Measurements from ENCODE around the gene IL11. TPM values are rescaled to one million over a fixed set of nuclear protein-coding genes. Genes with fewer than 3 reads are reported as not detected.

The IL11 gene
- total and polyA plus RNA-seq, 2 of the 13 experiments (the other 11 are each of a cell fraction or from before 2014, with no cell fraction given), result 2.5 to 2.9 TPM

DNA sequence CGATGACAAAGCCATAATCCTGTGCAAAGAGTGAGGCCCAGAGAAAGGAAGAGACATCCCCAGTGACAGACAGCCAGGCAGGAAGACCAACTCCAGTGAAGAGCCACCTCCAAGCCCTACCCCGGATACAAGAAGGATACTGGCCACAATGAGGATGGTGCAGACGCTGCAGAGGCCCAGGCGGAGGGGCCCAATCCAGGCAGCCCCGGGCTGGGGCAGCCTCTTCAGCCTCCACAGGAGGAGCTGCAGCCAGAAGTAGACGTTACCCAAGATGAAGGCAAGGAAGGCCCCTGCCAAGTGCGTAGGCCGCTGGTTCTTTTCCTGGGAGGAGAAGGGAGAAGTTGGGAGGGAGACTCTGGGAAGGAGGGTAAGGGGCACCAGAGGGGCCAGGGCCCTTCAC is 53.6 kb downstream of the IL11 start:
- ATAC-seq (no peak), FAIRE-seq (no peak), DNase-seq (ENCODE audit: low spot score) (no peak)
- no peaks in the 10 kb centered on the region for H4K20me1 ChIP-seq (ENCODE audit: insufficient read depth, low read length)
- no peaks in the 10 kb centered on the region; a peak in 1 of 5 replicates for H3K27me3 ChIP-seq (ENCODE audit: control insufficient read depth in 1 of 2, insufficient read depth in 2 of 2, low read length in 2 of 2)
- H3K27ac ChIP-seq (ENCODE audit: extremely low read length, insufficient read depth, low read length), result no peak overlapping the region
- intact Hi-C loops (cut with micrococcal nuclease; ENCODE audit: unreplicated experiment), result no loop called here
- TF ChIP-seq ZBTB42 (CRISPR knock-in tag; IDR thresholded peaks at IDR 0.05) (no peak), HOXA3 (CRISPR knock-in tag; IDR thresholded peaks at IDR 0.05) (no peak), GTF2F1 (IDR thresholded peaks at IDR 0.05; ENCODE audit: low read length) (no peak)
- TF ChIP-seq, protein P1, sequence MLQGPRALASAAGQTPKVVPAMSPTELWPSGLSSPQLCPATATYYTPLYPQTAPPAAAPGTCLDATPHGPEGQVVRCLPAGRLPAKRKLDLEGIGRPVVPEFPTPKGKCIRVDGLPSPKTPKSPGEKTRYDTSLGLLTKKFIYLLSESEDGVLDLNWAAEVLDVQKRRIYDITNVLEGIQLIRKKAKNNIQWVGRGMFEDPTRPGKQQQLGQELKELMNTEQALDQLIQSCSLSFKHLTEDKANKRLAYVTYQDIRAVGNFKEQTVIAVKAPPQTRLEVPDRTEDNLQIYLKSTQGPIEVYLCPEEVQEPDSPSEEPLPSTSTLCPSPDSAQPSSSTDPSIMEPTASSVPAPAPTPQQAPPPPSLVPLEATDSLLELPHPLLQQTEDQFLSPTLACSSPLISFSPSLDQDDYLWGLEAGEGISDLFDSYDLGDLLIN (CRISPR knock-in tag; IDR thresholded peaks at IDR 0.05; ENCODE audit: borderline replicate concordance), result no peak
- BruUV-seq (replicated peaks), result no TSS peak
- no peak overlapping the region for H3K4me3 ChIP-seq (replicated peaks in 1 of 3; ENCODE audit: insufficient read depth in 1 of 3, low read depth in 2 of 3, low read length in 3 of 3)
- H3K4me1 ChIP-seq (ENCODE audit: insufficient read depth, low read length), result peaks cover 15% of the 10 kb centered on the region
- CTCF ChIA-PET (ENCODE audit: low intra/inter-chr PET ratio, low total read pairs), result no interaction called here
- H3K36me3 ChIP-seq (replicated peaks in 1 of 2; ENCODE audit: control insufficient read depth in 1 of 2, insufficient read depth in 2 of 2, low read length in 2 of 2), result no peaks in the 10 kb centered on the region
- no peaks in the 10 kb centered on the region for H3K9me3 ChIP-seq (ENCODE audit: low read length)
- H3K9ac ChIP-seq (ENCODE audit: insufficient read depth, low read depth, low read length), result no peak overlapping the region
- no peak overlapping the region for H3K4me2 ChIP-seq (ENCODE audit: low read depth, low read length)
- no peak overlapping the region for H2AFZ ChIP-seq (ENCODE audit: low read length)
- 69% methylated on average over 5 of the region's 8 CpGs for WGBS (ENCODE audit: low lambda C conversion rate)
- POLR2A ChIA-PET, result interaction anchor here (1.6 kb wide), 1 partner anchor 91 kb away, joined by 3 read pairs; the partner anchor contains the start of gene UBE2S
- in situ Hi-C loops (cut with HindIII; ENCODE audit: extremely low pct_ligation_motif_present, low pct_unique_long_range_greater_than_20kb), result no loop called here
- H3K79me2 ChIP-seq (ENCODE audit: insufficient read depth, low read length), result no peaks in the 10 kb centered on the region

DNA sequence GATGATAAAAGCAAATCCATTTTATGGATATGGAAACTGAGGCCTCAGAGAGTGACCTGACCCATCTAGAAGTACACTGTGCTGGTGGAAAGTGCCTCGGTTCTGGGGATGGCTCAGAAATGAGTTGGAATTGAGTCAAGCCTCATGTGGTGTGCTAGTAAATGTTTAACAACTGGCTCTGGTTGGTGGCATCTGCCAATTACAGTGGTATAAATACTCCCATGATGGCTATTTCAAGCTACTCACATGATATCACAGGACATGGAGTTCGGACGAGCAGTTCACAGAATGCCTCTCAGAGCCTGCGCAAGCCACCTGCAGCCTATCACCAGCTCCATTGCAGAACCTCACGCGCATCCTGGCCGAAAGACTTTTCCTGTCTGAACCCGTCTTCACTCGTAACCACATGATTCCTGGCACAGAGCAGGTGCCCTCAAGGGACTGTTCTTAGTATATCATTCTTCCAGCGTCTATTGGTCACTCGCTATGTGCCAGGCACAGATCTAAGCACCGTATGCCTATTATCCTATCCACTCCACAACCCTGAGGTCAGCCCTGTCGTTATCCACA is 54.2 kb downstream of the IL11 start:
- intact Hi-C loops (cut with micrococcal nuclease; ENCODE audit: unreplicated experiment), result no loop called here
- 88% methylated on average over 13 of the region's 13 CpGs for WGBS (ENCODE audit: low lambda C conversion rate)
- Histone ChIP-seq H3K27me3 (ENCODE audit: control insufficient read depth in 1 of 2, insufficient read depth in 2 of 2, low read length in 2 of 2) (no peaks in the 10 kb centered on the region), H3K36me3 (replicated peaks in 1 of 2; ENCODE audit: control insufficient read depth in 1 of 2, insufficient read depth in 2 of 2, low read length in 2 of 2) (no peaks in the 10 kb centered on the region), H4K20me1 (ENCODE audit: insufficient read depth, low read length) (no peaks in the 10 kb centered on the region), H3K4me3 (replicated peaks in 1 of 3; ENCODE audit: insufficient read depth in 1 of 3, low read depth in 2 of 3, low read length in 3 of 3) (no peak overlapping the region), H3K9me3 (ENCODE audit: low read length) (no peaks in the 10 kb centered on the region), H2AFZ (ENCODE audit: low read length) (no peak overlapping the region), H3K79me2 (ENCODE audit: insufficient read depth, low read length) (no peaks in the 10 kb centered on the region), H3K4me1 (ENCODE audit: insufficient read depth, low read length) (peaks cover 9% of the 10 kb centered on the region), H3K27ac (ENCODE audit: extremely low read length, insufficient read depth, low read length) (no peak overlapping the region), H3K9ac (ENCODE audit: insufficient read depth, low read depth, low read length) (no peak overlapping the region), H3K4me2 (ENCODE audit: low read depth, low read length) (no peak overlapping the region)
- ATAC-seq (no peak), FAIRE-seq (no peak), DNase-seq (ENCODE audit: low spot score) (no peak)
- in situ Hi-C loops (cut with HindIII; ENCODE audit: extremely low pct_ligation_motif_present, low pct_unique_long_range_greater_than_20kb), result no loop called here
- no TSS peak for BruUV-seq (replicated peaks)
- ChIA-PET POLR2A (interaction anchor here (1.6 kb wide), 1 partner anchor 91 kb away, joined by 3 read pairs; the partner anchor contains the start of gene UBE2S), CTCF (ENCODE audit: low intra/inter-chr PET ratio, low total read pairs) (no interaction called here)
- TF ChIP-seq ZNF367 (CRISPR knock-in tag; IDR thresholded peaks at IDR 0.05; ENCODE audit: borderline replicate concordance) (no peak), THYN1 (CRISPR knock-in tag; IDR thresholded peaks at IDR 0.05; ENCODE audit: borderline replicate concordance, low read depth) (no peak), ZNF343 (CRISPR knock-in tag; IDR thresholded peaks at IDR 0.05) (no peak), HCFC1 (IDR thresholded peaks at IDR 0.05; ENCODE audit: low read depth, low read length) (no peak), HOXA5 (CRISPR knock-in tag; IDR thresholded peaks at IDR 0.05) (no peak), ZNF710 (CRISPR knock-in tag; IDR thresholded peaks at IDR 0.05; ENCODE audit: borderline replicate concordance) (no peak), ZNF558 (CRISPR knock-in tag; IDR thresholded peaks at IDR 0.05; ENCODE audit: borderline replicate concordance) (no peak), ZNF788 (CRISPR knock-in tag; IDR thresholded peaks at IDR 0.05; ENCODE audit: borderline replicate concordance) (no peak), TARDBP (CRISPR knock-in tag; IDR thresholded peaks at IDR 0.05) (no peak), CHD4 (IDR thresholded peaks at IDR 0.05; ENCODE audit: borderline replicate concordance, low read length) (no peak), CERS6 (CRISPR knock-in tag; IDR thresholded peaks at IDR 0.05) (no peak)
